GM18858 (cell line): ENCODE measurements around the gene STXBP6.
"Not testable (repeated sequence)": the region's sequence is repeated elsewhere in the genome, so short reads cannot be mapped to it uniquely, and the experiment has no call there.

Experiments
- ATAC-seq: cut with Tn5 transposase; IDR thresholded peaks from one replicate; pipeline ENCODE4 v1.9.1; 2021; ENCODE audit not compliant: unreplicated experiment

Gene STXBP6

GRCh38 chr14:24813819-24814259, 236.1 kb downstream of the STXBP6 start:
- ATAC-seq: no peak

- ATAC-seq: no peak
Observed at GRCh38 chr14:24813089-24813815, 236.7 kb downstream of the STXBP6 start.

- no peak for ATAC-seq
Observed at GRCh38 chr14:24809135-24809534, 240.8 kb downstream of the STXBP6 start.

- no peak for ATAC-seq
Observed at GRCh38 chr14:24808412-24808811, 241.5 kb downstream of the STXBP6 start.

- ATAC-seq: no peak
Observed at GRCh38 chr14:24806061-24806678, 243.8 kb downstream of the STXBP6 start.

- no peak for ATAC-seq
Observed at GRCh38 chr14:24804552-24805212, 245.3 kb downstream of the STXBP6 start.

GRCh38 chr14:24803933-24804494, 245.9 kb downstream of the STXBP6 start:
- no peak for ATAC-seq

GRCh38 chr14:24803426-24803825, 246.5 kb downstream of the STXBP6 start:
- not testable (repeated sequence) for ATAC-seq

GRCh38 chr14:24802236-24802635, 247.7 kb downstream of the STXBP6 start:
- ATAC-seq: no peak

GRCh38 chr14:24801024-24801423, 248.9 kb downstream of the STXBP6 start:
- no peak for ATAC-seq

GRCh38 chr14:24798911-24799462, 251.0 kb downstream of the STXBP6 start:
- no peak for ATAC-seq

GRCh38 chr14:24795406-24795805, 254.5 kb downstream of the STXBP6 start:
- ATAC-seq: no peak

- no peak for ATAC-seq
Observed at GRCh38 chr14:24794644-24795305, 255.2 kb downstream of the STXBP6 start.

GRCh38 chr14:24790196-24790595, 259.8 kb downstream of the STXBP6 start:
- no peak for ATAC-seq

- ATAC-seq: no peak
Observed at GRCh38 chr14:24789378-24789884, 260.5 kb downstream of the STXBP6 start.

- no peak for ATAC-seq
Observed at GRCh38 chr14:24785698-24786097, 264.2 kb downstream of the STXBP6 start.

- ATAC-seq: no peak
Observed at GRCh38 chr14:24784981-24785380, 265.0 kb downstream of the STXBP6 start.

- no peak for ATAC-seq
Observed at GRCh38 chr14:24783791-24784190, 266.2 kb downstream of the STXBP6 start.

GRCh38 chr14:24780281-24780680, 269.7 kb downstream of the STXBP6 start:
- no peak for ATAC-seq

GRCh38 chr14:24777678-24778077, 272.3 kb downstream of the STXBP6 start:
- no peak for ATAC-seq

GRCh38 chr14:24775950-24776349, 274.0 kb downstream of the STXBP6 start:
- ATAC-seq: no peak
